SHP77 treated with DMSO at 0.1 percent for 48 hours (cell line): ENCODE data around the gene PARVA.

ENCODE experiments used
- DNase-seq: peaks from one replicate; lab custom pipeline; 2025; lab: John Stamatoyannopoulos, UW

The PARVA gene

GRCh38 chr11:12531020-12531419, 153.6 kb downstream of the PARVA start:
- DNase-seq, result no peak

DNA sequence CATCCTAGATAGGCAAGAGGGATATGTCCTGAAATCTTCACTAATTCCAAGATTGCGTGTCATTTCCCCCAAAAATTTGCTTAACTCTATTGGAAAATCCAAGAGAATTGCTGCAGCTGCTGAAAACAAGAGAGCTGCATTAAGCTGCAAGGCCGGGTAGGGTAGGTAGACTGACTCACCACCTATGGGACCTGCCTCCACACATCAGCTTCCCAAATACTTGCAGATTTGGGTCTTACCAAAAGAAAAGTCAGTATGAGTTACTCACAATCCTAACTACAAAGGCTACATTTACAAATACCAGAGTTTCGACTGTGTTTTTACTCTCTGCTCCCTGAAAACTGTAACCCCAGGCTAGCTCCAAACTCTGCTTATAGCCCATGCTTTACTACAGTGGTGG, 154.3 kb downstream of the PARVA start:
- DNase-seq, result no peak

- no peak for DNase-seq
These were observed 155.2 kb downstream of the PARVA start for GRCh38 chr11:12532580-12532979.

DNA sequence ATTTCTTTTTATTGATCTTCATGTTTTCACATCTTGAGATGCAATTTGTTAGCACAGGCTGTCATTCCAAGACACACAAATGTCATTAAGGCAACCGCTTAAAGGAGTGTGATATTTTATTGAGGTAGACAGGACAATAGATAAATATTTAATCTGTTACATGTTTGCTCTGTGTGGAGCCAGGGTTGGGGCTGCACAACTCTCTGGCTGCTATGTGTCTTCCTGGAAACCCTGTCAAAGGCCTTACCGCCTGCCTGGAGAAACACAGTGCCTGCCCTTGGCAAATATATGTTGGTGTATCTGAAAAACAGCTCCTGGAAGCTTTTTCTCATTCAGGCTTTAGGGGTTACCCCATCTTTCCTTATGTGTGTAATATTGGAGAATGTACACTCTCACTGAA, 157.2 kb downstream of the PARVA start:
- no peak for DNase-seq

DNA sequence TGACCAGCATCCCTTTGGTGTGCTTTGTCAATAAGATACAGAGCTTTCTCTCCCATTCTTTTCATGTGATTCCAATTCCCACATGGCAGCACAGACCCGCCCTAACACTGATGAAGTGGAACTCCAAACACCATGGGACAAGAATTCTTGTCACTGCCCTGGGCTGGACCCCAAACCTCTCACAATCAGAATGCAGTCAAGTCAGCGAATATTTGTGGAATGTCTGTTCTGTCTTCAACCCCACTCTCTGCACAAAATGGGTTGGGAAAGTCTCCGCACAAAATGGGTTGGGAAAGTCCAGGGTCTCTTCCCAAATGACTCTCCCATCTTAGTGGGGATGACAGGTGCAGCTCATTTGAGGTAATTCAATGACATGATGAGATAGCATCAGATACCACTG, 157.9 kb downstream of the PARVA start:
- no peak for DNase-seq

- DNase-seq, result no peak
These were observed 159.2 kb downstream of the PARVA start for GRCh38 chr11:12536566-12536965.

GRCh38 chr11:12537778-12538401, 160.5 kb downstream of the PARVA start:
- no peak for DNase-seq

- DNase-seq, result no peak
These were observed 161.6 kb downstream of the PARVA start for GRCh38 chr11:12538889-12539421.

GRCh38 chr11:12539572-12539971, 162.2 kb downstream of the PARVA start:
- no peak for DNase-seq

DNA sequence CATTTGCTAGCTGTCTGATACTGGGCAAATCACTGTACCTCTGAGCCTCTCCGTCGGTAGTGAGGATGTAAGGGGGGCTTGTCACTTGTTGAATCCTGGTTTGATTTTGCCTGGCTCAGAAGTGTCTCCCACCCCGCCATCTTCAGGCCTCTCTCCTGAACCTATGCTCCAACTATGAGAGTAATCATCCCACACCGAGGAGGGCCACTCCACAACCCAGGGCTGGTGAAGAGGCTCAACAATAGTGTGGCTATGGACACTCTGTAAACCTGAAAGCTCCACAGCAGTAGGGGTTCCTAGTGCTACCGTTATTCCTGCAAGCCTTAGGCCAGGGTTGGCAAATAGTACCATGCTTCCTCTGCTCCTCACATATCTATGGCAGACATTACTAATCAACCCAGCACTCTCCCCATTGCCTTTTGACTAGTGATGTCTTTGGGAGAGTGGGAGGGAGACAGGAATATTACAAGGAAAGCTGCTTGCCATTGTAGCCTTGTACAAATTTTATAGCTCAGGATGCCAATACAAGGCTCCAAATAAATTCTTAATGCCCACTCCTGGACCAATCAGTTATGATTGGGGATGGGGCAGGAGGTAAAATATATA, 162.8 kb downstream of the PARVA start:
- no peak for DNase-seq

- no peak for DNase-seq
These were observed 163.7 kb downstream of the PARVA start for GRCh38 chr11:12540913-12541582.

DNA sequence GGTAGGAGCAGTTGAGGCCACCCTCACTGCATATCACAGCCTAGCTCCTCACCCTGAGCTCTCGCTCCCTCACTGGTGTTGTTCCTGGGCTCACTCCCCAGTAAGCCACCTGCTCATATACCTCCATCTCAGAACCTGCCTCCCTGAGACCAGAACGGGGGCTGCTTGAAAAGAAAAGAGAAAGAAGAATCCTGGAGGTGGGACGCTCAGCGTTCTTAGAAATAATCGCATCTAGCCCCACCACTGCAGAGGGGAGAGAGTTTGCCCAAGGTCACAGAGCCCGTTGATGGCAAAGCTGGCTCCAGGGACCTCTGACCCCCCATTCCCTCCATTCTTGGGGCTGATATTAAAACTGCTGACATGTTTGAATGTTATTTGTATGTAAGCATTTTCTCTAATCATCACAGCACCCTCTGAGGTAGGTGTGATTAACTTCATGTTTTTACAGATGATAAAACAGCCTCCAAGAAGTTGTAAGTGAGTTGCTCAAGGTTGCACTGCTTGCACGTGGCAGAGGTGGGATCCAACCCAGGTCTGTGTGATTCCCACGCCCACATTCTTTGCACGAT, 164.3 kb downstream of the PARVA start:
- no peak for DNase-seq

GRCh38 chr11:12542186-12542935, 165.0 kb downstream of the PARVA start:
- DNase-seq, result no peak

- no peak for DNase-seq
These were observed 166.4 kb downstream of the PARVA start for GRCh38 chr11:12543596-12544415.

GRCh38 chr11:12544986-12545775, 167.8 kb downstream of the PARVA start:
- no peak for DNase-seq

DNA sequence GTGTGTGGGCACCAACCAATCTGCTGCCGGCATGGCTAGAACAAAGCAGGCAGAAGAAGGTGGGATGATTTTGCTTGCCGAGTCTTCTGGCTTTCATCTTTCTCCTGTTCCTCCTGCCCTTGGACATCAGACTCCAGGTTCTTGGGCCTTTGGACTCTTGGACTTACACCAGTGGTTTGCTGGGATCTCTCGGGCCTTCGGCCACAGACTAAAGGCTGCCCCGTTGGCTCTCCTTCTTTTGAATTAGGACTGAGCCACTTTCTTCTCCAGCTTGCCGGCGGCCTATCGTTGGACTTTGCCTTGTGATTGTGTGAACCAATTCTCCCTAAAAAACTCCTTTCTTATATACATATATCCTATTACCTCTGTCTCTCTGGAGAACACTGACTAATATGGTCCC, 168.8 kb downstream of the PARVA start:
- DNase-seq, result no peak

DNA sequence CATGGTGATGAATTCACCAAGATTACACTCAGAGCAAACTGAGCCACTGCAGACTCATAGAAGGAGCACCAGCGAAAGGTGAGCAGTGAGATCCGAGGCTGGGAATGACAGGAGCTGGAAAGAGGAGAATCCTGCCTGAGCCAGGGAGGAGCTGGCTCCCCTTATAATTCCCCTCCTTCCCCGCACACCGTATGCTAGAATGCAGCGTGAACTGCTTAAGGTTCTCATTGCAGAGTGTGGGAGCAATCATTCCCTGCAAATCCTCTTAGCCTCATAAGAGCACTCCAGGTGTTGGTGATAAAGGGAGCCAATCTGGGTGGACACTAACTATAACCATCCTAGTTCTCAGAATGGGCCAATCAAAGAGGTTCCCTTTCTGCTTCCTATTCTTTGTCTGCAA, 169.3 kb downstream of the PARVA start:
- no peak for DNase-seq

- DNase-seq, result no peak
These were observed 170.7 kb downstream of the PARVA start for GRCh38 chr11:12547953-12548650.

DNA sequence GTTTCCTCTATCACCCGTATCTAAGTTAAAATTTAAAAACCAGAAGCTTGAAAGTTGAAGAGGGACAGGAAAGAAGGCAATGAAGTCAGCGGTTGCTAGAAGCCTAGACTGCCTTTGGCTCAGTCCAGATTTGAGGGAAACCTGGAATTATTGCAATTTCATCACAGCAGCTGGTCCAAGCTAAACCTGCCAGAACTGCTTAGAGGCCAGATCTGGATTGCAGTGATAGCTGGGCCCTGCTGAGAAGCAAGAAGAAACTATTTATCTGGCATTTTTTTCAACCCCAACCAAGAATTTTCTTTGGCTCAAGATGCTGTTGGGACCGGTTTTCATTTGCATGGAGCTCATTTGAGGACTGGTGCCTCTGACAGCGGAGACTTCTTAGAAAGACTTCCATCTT, 175.3 kb downstream of the PARVA start:
- no peak for DNase-seq

DNA sequence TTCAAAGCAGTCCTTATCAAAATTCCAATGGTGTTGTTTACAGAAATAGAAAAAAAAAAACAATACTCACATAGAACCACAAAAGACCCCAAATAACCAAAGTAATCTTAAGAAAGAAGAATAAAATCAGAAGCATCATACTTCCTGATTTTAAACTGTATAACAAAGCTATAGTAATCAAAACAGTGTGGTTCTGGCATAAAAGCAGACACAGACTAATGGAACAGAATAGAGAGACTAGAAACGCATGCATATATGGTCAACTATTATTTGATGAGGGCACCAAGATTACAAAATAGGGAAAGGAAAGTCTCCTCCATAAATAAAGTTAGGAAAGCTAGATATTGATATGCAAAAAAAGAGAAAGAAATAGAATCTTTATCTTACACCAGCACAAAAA, 176.8 kb downstream of the PARVA start:
- no peak for DNase-seq
